GM12872 (cell line): ENCODE data around the gene MYO18B.

Experiments used
- CTCF ChIP-seq: IDR thresholded peaks from 3 replicates; pipeline ENCODE4 v1.5.1; 2011; ENCODE audit warnings: low read depth, mild to moderate bottlenecking, low read length, moderate library complexity; ENCODE audit not compliant: insufficient read depth

The MYO18B gene

GRCh38 chr22:26027341-26027740 lies 285.4 kb downstream of the MYO18B start:
- TF ChIP-seq CTCF: no peak

GRCh38 chr22:26031641-26032040 lies 289.7 kb downstream of the MYO18B start:
- TF ChIP-seq CTCF: no peak

GRCh38 chr22:26033071-26033470 lies 291.1 kb downstream of the MYO18B start:
- TF ChIP-seq CTCF: no peak

- no peak for TF ChIP-seq CTCF
Observed at GRCh38 chr22:26033586-26033985, 291.6 kb downstream of the MYO18B start.

GRCh38 chr22:26035523-26035922 lies 293.5 kb downstream of the MYO18B start:
- no peak for TF ChIP-seq CTCF

- no peak for TF ChIP-seq CTCF
Observed at GRCh38 chr22:26038365-26038764, 296.4 kb downstream of the MYO18B start.

- no peak for TF ChIP-seq CTCF
Observed at GRCh38 chr22:26041931-26042330, 299.9 kb downstream of the MYO18B start.

GRCh38 chr22:26043031-26043430 lies 301.0 kb downstream of the MYO18B start:
- no peak for TF ChIP-seq CTCF
